Adrenal gland (tissue), 5 donors: Measurements from ENCODE around the gene STAP2.

Experiments
- CTCF ChIP-seq, 6 experiments: fragments of 450-650 bp in 4 of 6; fragments of 200-600 bp in 2 of 6; sonication (generic) in 1 of 6; IDR thresholded peaks; 1 replicate in 5 of 6; 2 replicates in 1 of 6; pipeline versions ENCODE4 v1.5.1 to v1.8.0; 2016 to 2021; ENCODE audit warnings: antibody characterized with exemption in 6 of 6, mild to moderate bottlenecking in 2 of 6, moderate library complexity in 1 of 6
- POLR2A ChIP-seq, 2 donors: fragments of 450-650 bp; IDR thresholded peaks; one replicate each; pipeline ENCODE4 v1.6.1; 2017; ENCODE audit warnings: antibody characterized with exemption in 2 of 2, mild to moderate bottlenecking in 2 of 2, moderate library complexity in 1 of 2
- donor health status: DM: no; HTN: no; CAD: no.

- TF ChIP-seq CTCF (IDR thresholded peaks at IDR 0.05) = no peak
- TF ChIP-seq POLR2A (IDR thresholded peaks at IDR 0.05) = no peak
Measured at GRCh38 chr19:4303819-4304537, 34.6 kb downstream of the STAP2 start.
